K562 (cell line): ENCODE measurements around the gene PRDM2. TPM values are rescaled to one million over a fixed set of nuclear protein-coding genes. Genes with fewer than 3 reads are reported as not detected.

Experiments
- ATAC-seq: fragments of 200-7000 bp; cut with Tn5 transposase; 3 replicates; pipeline ENCODE4 v1.9.1; 2020; ENCODE audit warnings: moderate library complexity
- BruUV-seq: library from RNA; stranded (reverse); fragments of 400-500 nt; replicated peaks from 2 replicates; lab custom pipeline; 2021; lab: Mats Ljungman, UMichigan
- CTCF ChIA-PET: fragments of 300-600 bp; formaldehyde crosslinking; extraction: SDS; loops from one replicate; lab custom pipeline; 2021; ENCODE audit warnings: low intra/inter-chr PET ratio; lab: Yijun Ruan, JAX
- POLR2A ChIA-PET: fragments of 300-600, 350-650 bp; sonication (Branson Sonifier 250); formaldehyde crosslinking; extraction: SDS; loops from one replicate; lab custom pipeline; 2021; ENCODE audit warnings: antibody characterized with exemption, inconsistent platforms; lab: Yijun Ruan, JAX
- DNase-seq, 4 experiments: peaks; one replicate each; pipeline versions ENCODE4 v3.0.0 to v3.0.0-alpha.2; 2011 to 2018; ENCODE audit warnings: low spot score in 3 of 4, mixed read lengths in 3 of 4; ENCODE audit errors: extremely low read depth in 1 of 4
- FAIRE-seq: peaks from 2 replicates; lab custom pipeline; 2011; peaks lifted over from hg19 to GRCh38; lab: Jason Lieb, UNC
- H2AFZ ChIP-seq: 2 replicates; pipeline ENCODE4 v1.6.0; 2011; ENCODE audit warnings: low read depth, low read length, control low read depth, inconsistent platforms
- H3K27ac ChIP-seq: fragments of 200-600 bp; 3 replicates; pipeline ENCODE4 v1.8.0; 2011; ENCODE audit warnings: low read depth, mild to moderate bottlenecking, control low read depth, inconsistent platforms, low read length, moderate library complexity, mixed read lengths; ENCODE audit errors: extremely low read depth
- H3K27me3 ChIP-seq, 2 experiments: fragments of 300-600 bp in 1 of 2; 2 replicates in 1 of 2; 3 replicates in 1 of 2; pipeline versions ENCODE4 v1.6.0 to v1.8.0; 2011; ENCODE audit warnings: inconsistent platforms in 2 of 2, low read length in 2 of 2, mild to moderate bottlenecking in 1 of 2, mixed read lengths in 1 of 2, moderate library complexity in 1 of 2; ENCODE audit not compliant: control insufficient read depth in 2 of 2, insufficient read depth in 2 of 2
- H3K36me3 ChIP-seq: fragments of 300-600 bp; 3 replicates; pipeline ENCODE4 v1.8.0; 2011; ENCODE audit warnings: mild to moderate bottlenecking, low read length, inconsistent platforms; ENCODE audit not compliant: control insufficient read depth, insufficient read depth
- H3K4me1 ChIP-seq, 2 experiments: fragments of 200-600 bp in 1 of 2; replicated peaks in 1 of 2; 2 replicates in 1 of 2; 3 replicates in 1 of 2; pipeline versions ENCODE4 v1.5.1 to v1.8.0; 2011; ENCODE audit warnings: inconsistent platforms in 2 of 2, low read length in 2 of 2, mild to moderate bottlenecking in 1 of 2, mixed read lengths in 1 of 2, moderate library complexity in 1 of 2; ENCODE audit not compliant: control insufficient read depth in 2 of 2, insufficient read depth in 2 of 2
- H3K4me2 ChIP-seq: 2 replicates; pipeline ENCODE4 v1.6.1; 2011; ENCODE audit warnings: low read length, control low read depth, inconsistent platforms, mixed read lengths; ENCODE audit not compliant: insufficient read depth
- H3K4me3 ChIP-seq: fragments of 200-600 bp; sonication (generic), shearing (Covaris generic); 2 replicates; pipeline ENCODE4 v1.5.1; 2016; ENCODE audit warnings: control low read depth, inconsistent platforms
- H3K79me2 ChIP-seq: fragments of 200-600 bp; 3 replicates; pipeline ENCODE4 v1.8.0; 2011; ENCODE audit warnings: low read length, inconsistent platforms; ENCODE audit not compliant: control insufficient read depth, insufficient read depth
- H3K9ac ChIP-seq, 2 experiments: 2 replicates each; pipeline versions ENCODE4 v1.6.0 to v1.6.1; 2011; ENCODE audit warnings: low read depth in 2 of 2, low read length in 2 of 2, control low read depth in 1 of 2, inconsistent platforms in 1 of 2, mild to moderate bottlenecking in 1 of 2, mixed read lengths in 1 of 2; ENCODE audit not compliant: insufficient read depth in 1 of 2
- H3K9me1 ChIP-seq: one replicate; pipeline ENCODE4 v1.6.0; 2011; ENCODE audit warnings: inconsistent platforms, mild to moderate bottlenecking, low read length, moderate library complexity; ENCODE audit not compliant: control insufficient read depth, insufficient read depth
- H3K9me3 ChIP-seq: replicated peaks from 2 replicates; pipeline ENCODE4 v1.5.1; 2011; ENCODE audit warnings: low read depth, low read length, inconsistent platforms; ENCODE audit not compliant: control insufficient read depth, insufficient read depth
- H4K20me1 ChIP-seq: replicated peaks from 2 replicates; pipeline ENCODE4 v1.6.1; 2011; ENCODE audit warnings: low read length, inconsistent platforms, mixed read lengths; ENCODE audit not compliant: control insufficient read depth, insufficient read depth
- ARID3A ChIP-seq: IDR thresholded peaks from 2 replicates; pipeline ENCODE4 v1.6.1; 2012; ENCODE audit warnings: low read depth, low read length, improper control_type of control experiment, borderline replicate concordance
- ETV1 ChIP-seq: fragments of 450-650 bp; conservative IDR thresholded peaks from 2 replicates; pipeline ENCODE4 v1.6.1; 2016; ENCODE audit warnings: missing genetic modification characterization, control low read depth, low read depth, missing compliant biosample characterization
- GTF2B ChIP-seq: IDR thresholded peaks from 2 replicates; pipeline ENCODE4 v1.6.1; 2011; ENCODE audit not compliant: insufficient read length; ENCODE audit errors: extremely low read depth
- HDAC8 ChIP-seq: fragments of 450-650 bp; IDR thresholded peaks from 2 replicates; pipeline ENCODE4 v1.6.1; 2016; ENCODE audit warnings: mild to moderate bottlenecking, missing genetic modification characterization, moderate library complexity, missing compliant biosample characterization
- KLF6 ChIP-seq: fragments of 250-450 bp; sonication (Bioruptor Pico); IDR thresholded peaks from 2 replicates; pipeline ENCODE4 v1.4.0; 2020; ENCODE audit warnings: mild to moderate bottlenecking, moderate library complexity, borderline replicate concordance
- PHF20 ChIP-seq: fragments of 450-650 bp; IDR thresholded peaks from 2 replicates; pipeline ENCODE4 v1.6.1; 2018; ENCODE audit not compliant: partially characterized antibody
- PML ChIP-seq: IDR thresholded peaks from 2 replicates; pipeline ENCODE4 v1.6.1; 2012; ENCODE audit warnings: low read length, inconsistent platforms
- POLR2A ChIP-seq: fragments of 450-650 bp; conservative IDR thresholded peaks from 2 replicates; pipeline ENCODE4 v1.6.1; 2016
- SRSF9 ChIP-seq: fragments of 200-400 bp; formaldehyde crosslinking; IDR thresholded peaks from 2 replicates; pipeline ENCODE4 v1.6.1; 2017; ENCODE audit warnings: low read depth, low read length, borderline replicate concordance
- TFAM ChIP-seq: fragments of 250-450 bp; sonication (Bioruptor Pico); conservative IDR thresholded peaks from 2 replicates; pipeline ENCODE4 v1.5.0; 2021; ENCODE audit warnings: mild to moderate bottlenecking, moderate library complexity
- ZNF398 ChIP-seq: fragments of 250-450 bp; sonication (Bioruptor Pico); IDR thresholded peaks from 2 replicates; pipeline ENCODE4 v1.8.0; 2021; ENCODE audit warnings: moderate library complexity, mild to moderate bottlenecking, inconsistent platforms
- ZNF609 ChIP-seq: sonication (generic); formaldehyde crosslinking; IDR thresholded peaks from 2 replicates; pipeline ENCODE4 v1.8.1; 2023; ENCODE audit warnings: missing genetic modification reagents, mild to moderate bottlenecking, borderline replicate concordance
- WGBS: fragments of 100-300 bp; shearing (Covaris generic); methylation state at CpG from one replicate; pipeline ENCODE4 v1.1.6; 2016; ENCODE audit warnings: low coverage, mixed read lengths; ENCODE audit not compliant: insufficient coverage; ENCODE audit errors: missing lambda C conversion rate; 5-methylcytosine and 5-hydroxymethylcytosine counted together
- in situ Hi-C: fragments of 300-500 bp; cut with MboI; formaldehyde crosslinking; loops from 4 replicates; pipeline ENCODE4 v1.15.0; 2018; ENCODE audit warnings: inconsistent platforms, mixed read lengths
- intact Hi-C: fragments of 100-400 bp; cut with micrococcal nuclease; formaldehyde crosslinking; loops from 2 replicates; pipeline ENCODE4 v1.14.2; 2022
- polyA plus RNA-seq, 8 experiments: library from polyadenylated mRNA; depleted of rRNA in 4 of 8; stranded (reverse) in 5 of 8; unstranded in 3 of 8; fragments of >200 nt; fragmentation: Nextera tagmentation in 2 of 8; fragmentation: Illumina TruSeq in 1 of 8; extraction: Ambion mirVana in 2 of 8; extraction: Trizol in 1 of 8; gene quantifications; 2 replicates each; pipeline versions ENCODE4 v1.2.1 to v1.2.3, GENCODE V29; 2011 to 2014; ENCODE audit warnings: inconsistent platforms in 1 of 8, missing spikeins in 1 of 8
- total RNA-seq, 7 experiments: library from RNA; depleted of rRNA in 6 of 7; stranded (reverse); fragments of >200 nt in 6 of 7; fragmentation: Illumina TruSeq in 2 of 7; extraction: Trizol in 2 of 7; gene quantifications; 2 replicates each; pipeline versions ENCODE4 v1.2.1 to v1.2.3, GENCODE V29; 2011 to 2021; ENCODE audit warnings: low replicate concordance in 1 of 7

Gene PRDM2
- total and polyA plus RNA-seq, 9 of the 15 experiments (the other 6 are each of a cell fraction or from before 2014, with no cell fraction given) = 5.4 to 27.6 (median 12.5) TPM

DNA sequence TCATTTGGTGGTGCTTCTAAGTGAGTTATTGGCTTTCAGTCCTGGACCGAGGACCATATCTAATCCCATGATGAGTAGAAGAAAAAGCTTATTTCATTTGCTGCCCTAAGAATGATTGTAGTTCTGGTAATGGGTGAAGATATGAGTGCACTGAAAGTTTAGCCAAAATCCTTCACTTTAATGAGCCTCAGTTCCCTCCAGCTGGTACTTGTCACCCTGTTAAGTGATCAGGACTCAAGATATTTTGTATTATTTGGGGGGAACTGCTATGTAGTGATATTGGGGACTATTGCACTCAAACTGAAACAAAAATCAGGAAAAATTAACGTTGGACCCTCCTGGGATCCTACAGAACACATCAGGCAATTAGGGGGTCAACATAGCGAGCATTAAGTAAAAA lies 165.9 kb downstream of the PRDM2 start (continued):
- TF ChIP-seq ETV1 (tag) (no peak), PHF20 (no peak), TFAM (CRISPR knock-in tag) (no peak)

DNA sequence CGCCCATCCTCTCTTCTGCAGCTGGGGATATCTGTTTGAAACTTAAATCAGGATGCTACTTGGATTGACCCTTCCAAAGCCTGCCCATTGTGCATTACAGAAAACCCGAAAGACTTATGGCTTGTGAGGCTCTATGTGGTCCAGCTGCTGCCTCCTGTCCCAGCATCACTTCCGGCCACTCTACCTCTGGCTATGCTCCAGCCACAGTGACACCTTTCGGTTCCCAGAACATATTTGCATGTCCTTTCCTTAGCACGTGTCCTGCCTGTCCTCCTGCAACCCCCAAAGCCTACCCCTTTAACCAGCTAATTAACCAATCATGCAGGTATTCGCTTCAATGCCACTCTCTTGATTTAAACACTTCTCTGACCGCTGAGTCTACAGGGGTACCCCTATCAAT lies 167.6 kb downstream of the PRDM2 start:
- 2% methylated on average over 7 of the region's 7 CpGs for WGBS
- Histone ChIP-seq H3K4me2 (no peak overlapping the region), H3K9me3 (no peaks in the 10 kb centered on the region), H3K4me3 (no peak overlapping the region), H3K27ac (no peak overlapping the region), H3K4me1 (peaks cover 4 to 8% of the 10 kb centered on the region in 2 experiments; a peak in 3 of 5 replicates), H3K9ac (no peak overlapping the region), H3K27me3 (peaks cover 0 to 26% of the 10 kb centered on the region in 2 experiments; a peak in 2 of 5 replicates), H4K20me1 (peaks cover 5% of the 10 kb centered on the region; the same call in 1 of the 2 replicates), H3K36me3 (no peaks in the 10 kb centered on the region), H3K79me2 (no peaks in the 10 kb centered on the region), H2AFZ (no peak overlapping the region), H3K9me1 (no peaks in the 10 kb centered on the region)
- ATAC-seq (no peak), DNase-seq (no peak), FAIRE-seq (no peak)
- BruUV-seq = no TSS peak
- POLR2A ChIA-PET = interaction anchor here (0.6 kb wide), 1 partner anchor 158 kb away, joined by 3 read pairs; no protein-coding TSS in a partner anchor
- in situ Hi-C loops = no loop called here
- CTCF ChIA-PET = no interaction called here
- intact Hi-C loops = no loop called here
- no peak for TF ChIP-seq KLF6
- no peak for TF ChIP-seq PML
- no peak for TF ChIP-seq SRSF9
- TF ChIP-seq POLR2A = no peak
- TF ChIP-seq GTF2B = no peak
- TF ChIP-seq ZNF398 (CRISPR knock-in tag) = no peak
- TF ChIP-seq ARID3A = no peak
- TF ChIP-seq ZNF609 (CRISPR knock-in tag) = no peak
- TF ChIP-seq HDAC8 = no peak
